HCT116 (cell line): ENCODE measurements around the gene PDXK. TPM values are rescaled to one million over a fixed set of nuclear protein-coding genes. Genes with fewer than 3 reads are reported as not detected.

ENCODE experiments used
- ATAC-seq: fragments of 200-7000 bp; cut with Tn5 transposase; 2 replicates; pipeline ENCODE4 v1.9.1; 2020; ENCODE audit warnings: mild to moderate bottlenecking, moderate library complexity
- BruUV-seq: library from RNA; stranded (reverse); fragments of 400-500 nt; replicated peaks from 2 replicates; lab custom pipeline; 2021; lab: Mats Ljungman, UMichigan
- CTCF ChIA-PET: fragments of 300-600 bp; sonication (Branson Sonifier 250); formaldehyde crosslinking; loops from one replicate; lab custom pipeline; 2021; ENCODE audit warnings: antibody characterized with exemption; lab: Charles Lee
- POLR2A ChIA-PET: fragments of 300-600, 350-600 bp; sonication (Branson Sonifier 250); formaldehyde crosslinking; loops from one replicate; lab custom pipeline; 2021; ENCODE audit warnings: antibody characterized with exemption; lab: Charles Lee
- RAD21 ChIA-PET, 2 experiments: fragments of 300-600 bp; sonication (Branson Sonifier 250); formaldehyde crosslinking; loops; one replicate each; lab custom pipeline; 2023; ENCODE audit warnings: low total read pairs in 2 of 2; ENCODE audit not compliant: uncharacterized antibody in 2 of 2, unreplicated experiment in 2 of 2, low non-redundant PET in 1 of 2; lab: Charles Lee
- DNase-seq: peaks from one replicate; pipeline ENCODE4 v3.0.0-alpha.2; 2010; ENCODE audit warnings: low read depth, low spot score
- H2AFZ ChIP-seq: fragments of 200-600 bp; shearing (Covaris generic), sonication (generic); 2 replicates; pipeline ENCODE4 v1.6.1; 2017; ENCODE audit warnings: low read depth, mixed run types, mixed read lengths, antibody characterized with exemption, low read length; ENCODE audit not compliant: poor library complexity, severe bottlenecking
- H3K27ac ChIP-seq: 2 replicates; pipeline ENCODE4 v1.5.1; 2012; ENCODE audit warnings: low read depth, low read length
- H3K27me3 ChIP-seq: fragments of 200-600 bp; sonication (generic); 2 replicates; pipeline ENCODE4 v1.6.1; 2016; ENCODE audit warnings: mixed run types, low read length, mixed read lengths; ENCODE audit not compliant: insufficient read depth
- H3K36me3 ChIP-seq, 2 experiments: fragments of 200-500 bp in 1 of 2; fragments of 200-600 bp in 1 of 2; sonication (Bioruptor generic) in 1 of 2; sonication (generic) in 1 of 2; 2 replicates each; pipeline versions ENCODE4 v1.5.1 to v1.6.1; 2014 to 2016; ENCODE audit warnings: low read length in 2 of 2, inconsistent platforms in 1 of 2, mixed read lengths in 1 of 2, mixed run types in 1 of 2; ENCODE audit not compliant: insufficient read depth in 2 of 2, control insufficient read depth in 1 of 2
- H3K4me1 ChIP-seq, 2 experiments: fragments of 200-600 bp in 1 of 2; sonication (generic) in 1 of 2; 2 replicates each; pipeline versions ENCODE4 v1.5.1 to v1.6.1; 2012 to 2017; ENCODE audit warnings: low read length in 2 of 2, inconsistent platforms in 1 of 2, mild to moderate bottlenecking in 1 of 2, mixed read lengths in 1 of 2, mixed run types in 1 of 2, moderate library complexity in 1 of 2; ENCODE audit not compliant: insufficient read depth in 2 of 2, control insufficient read depth in 1 of 2
- H3K4me2 ChIP-seq: fragments of 200-600 bp; sonication (generic); 2 replicates; pipeline ENCODE4 v1.6.1; 2017; ENCODE audit warnings: mixed run types, low read length, mixed read lengths
- H3K4me3 ChIP-seq, 2 experiments: fragments of 200-600 bp in 1 of 2; sonication (generic) in 1 of 2; replicated peaks in 1 of 2; 2 replicates each; pipeline ENCODE4 v1.5.1; 2011 to 2016; ENCODE audit warnings: low read length in 2 of 2, control low read depth in 1 of 2, low read depth in 1 of 2, mild to moderate bottlenecking in 1 of 2, mixed read lengths in 1 of 2, mixed run types in 1 of 2
- H3K79me2 ChIP-seq: fragments of 200-600 bp; sonication (generic); 2 replicates; pipeline ENCODE4 v1.6.1; 2017; ENCODE audit warnings: mild to moderate bottlenecking, mixed run types, low read length, moderate library complexity, mixed read lengths; ENCODE audit not compliant: insufficient read depth
- H3K9ac ChIP-seq: fragments of 200-600 bp; sonication (generic); 2 replicates; pipeline ENCODE4 v1.6.1; 2016; ENCODE audit warnings: low read length, mixed read lengths
- H3K9me2 ChIP-seq: fragments of 200-600 bp; sonication (generic), shearing (Covaris generic); 2 replicates; pipeline ENCODE4 v1.6.1; 2017; ENCODE audit warnings: mixed run types, mild to moderate bottlenecking, moderate library complexity; ENCODE audit not compliant: insufficient read depth
- H3K9me3 ChIP-seq, 2 experiments: fragments of 200-500 bp in 1 of 2; fragments of 200-600 bp in 1 of 2; sonication (Bioruptor generic) in 1 of 2; sonication (generic) in 1 of 2; 2 replicates each; pipeline ENCODE4 v1.6.1; 2014 to 2017; ENCODE audit warnings: low read length in 2 of 2, mixed read lengths in 2 of 2, inconsistent platforms in 1 of 2, low read depth in 1 of 2, mild to moderate bottlenecking in 1 of 2, mixed run types in 1 of 2, moderate library complexity in 1 of 2; ENCODE audit not compliant: control insufficient read depth in 1 of 2, insufficient read depth in 1 of 2
- H4K20me1 ChIP-seq: fragments of 200-600 bp; sonication (generic), shearing (Covaris generic); 2 replicates; pipeline ENCODE4 v1.6.1; 2017; ENCODE audit warnings: mixed run types, mild to moderate bottlenecking, moderate library complexity; ENCODE audit not compliant: insufficient read depth
- CBX3 ChIP-seq: IDR thresholded peaks from 2 replicates; pipeline ENCODE4 v1.6.1; 2012; ENCODE audit warnings: low read depth
- CEBPB ChIP-seq: IDR thresholded peaks from 2 replicates; pipeline ENCODE4 v1.6.1; 2012; ENCODE audit warnings: low read depth
- EZH2 ChIP-seq: fragments of 200-600 bp; sonication (generic); IDR thresholded peaks from 2 replicates; pipeline ENCODE4 v1.6.1; 2017; ENCODE audit warnings: antibody characterized with exemption, mixed run types
- FOSL1 ChIP-seq: IDR thresholded peaks from 2 replicates; pipeline ENCODE4 v1.6.1; 2012; ENCODE audit warnings: low read depth
- POLR2AphosphoS5 ChIP-seq: IDR thresholded peaks from 2 replicates; pipeline ENCODE4 v1.6.1; 2011; ENCODE audit warnings: mild to moderate bottlenecking, low read depth, low read length, moderate library complexity
- SRF ChIP-seq: IDR thresholded peaks from 2 replicates; pipeline ENCODE4 v1.6.1; 2012; ENCODE audit warnings: low read depth
- intact Hi-C: fragments of 100-400 bp; cut with micrococcal nuclease; formaldehyde crosslinking; loops from 2 replicates; pipeline ENCODE4 v1.10.0; 2022
- total RNA-seq: library from RNA; stranded (reverse); gene quantifications from one replicate; pipeline ENCODE4 v1.2.1, GENCODE V29; 2021; ENCODE audit not compliant: unreplicated experiment
- TF ChIP-seq, protein P1 (sequence below), 3 experiments: fragments of 200-600 bp in 1 of 3; sonication (generic) in 1 of 3; IDR thresholded peaks in 2 of 3; conservative IDR thresholded peaks in 1 of 3; 2 replicates each; pipeline ENCODE4 v1.5.1; 2012 to 2017; ENCODE audit warnings: low read depth in 2 of 3, low read length in 2 of 3, antibody characterized with exemption in 1 of 3, borderline replicate concordance in 1 of 3, control low read depth in 1 of 3, mild to moderate bottlenecking in 1 of 3, mixed read lengths in 1 of 3, mixed run types in 1 of 3, moderate library complexity in 1 of 3; ENCODE audit not compliant: insufficient read depth in 1 of 3
- TF ChIP-seq, protein P2 (sequence below): IDR thresholded peaks from 2 replicates; pipeline ENCODE4 v1.6.1; 2012

Gene PDXK
- total RNA-seq, 1 experiment from 2014 or later: 127 TPM

DNA sequence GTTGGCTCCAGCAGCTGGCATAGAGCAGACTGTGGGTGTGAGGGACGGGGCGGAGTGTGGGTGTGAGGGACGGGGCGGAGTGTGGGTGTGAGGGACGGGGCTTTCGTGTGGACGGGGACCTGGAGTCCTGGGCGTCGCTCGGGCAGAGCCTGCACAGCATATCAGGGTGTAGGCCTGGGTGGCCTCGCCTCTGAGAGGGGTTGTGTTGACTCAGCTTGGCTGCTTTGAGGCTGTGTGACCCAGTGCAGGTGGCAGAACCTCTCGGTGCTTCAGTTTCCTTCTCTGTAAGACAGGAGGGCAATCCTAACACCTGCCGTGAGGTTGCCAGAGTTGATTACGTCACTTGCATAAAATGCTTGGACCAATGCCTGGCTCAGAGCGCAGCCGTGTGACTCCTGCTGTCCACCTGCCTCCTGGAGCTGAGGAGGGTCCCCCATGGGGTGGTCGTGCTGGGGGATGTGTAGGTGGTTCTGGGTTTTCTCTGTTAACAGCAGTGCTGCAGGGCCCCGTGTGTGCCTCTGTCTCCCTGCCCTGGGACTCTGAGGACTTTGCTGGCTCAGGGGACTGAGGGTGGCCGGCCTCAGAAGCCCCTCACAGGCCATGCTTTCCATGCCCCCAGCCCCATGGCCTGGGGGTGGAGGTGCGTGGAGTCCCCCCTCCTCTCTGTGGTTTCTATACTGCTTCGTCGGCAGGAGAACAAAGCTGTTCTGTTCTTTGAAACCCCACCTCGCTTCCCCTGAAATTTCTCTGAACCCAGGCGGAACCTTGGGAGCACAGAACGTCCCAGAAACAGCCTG lies 15.4 kb downstream of the PDXK start:
- no peak for DNase-seq
- H3K9me3 ChIP-seq: no peaks in the 10 kb centered on the region
- no TSS peak for BruUV-seq
- POLR2A ChIA-PET: no interaction called here
- H3K9ac ChIP-seq: no peak overlapping the region
- TF ChIP-seq SRF (no peak), EZH2 (no peak), FOSL1 (no peak), POLR2AphosphoS5 (no peak), CBX3 (no peak), CEBPB (no peak)
- TF ChIP-seq, protein P1, sequence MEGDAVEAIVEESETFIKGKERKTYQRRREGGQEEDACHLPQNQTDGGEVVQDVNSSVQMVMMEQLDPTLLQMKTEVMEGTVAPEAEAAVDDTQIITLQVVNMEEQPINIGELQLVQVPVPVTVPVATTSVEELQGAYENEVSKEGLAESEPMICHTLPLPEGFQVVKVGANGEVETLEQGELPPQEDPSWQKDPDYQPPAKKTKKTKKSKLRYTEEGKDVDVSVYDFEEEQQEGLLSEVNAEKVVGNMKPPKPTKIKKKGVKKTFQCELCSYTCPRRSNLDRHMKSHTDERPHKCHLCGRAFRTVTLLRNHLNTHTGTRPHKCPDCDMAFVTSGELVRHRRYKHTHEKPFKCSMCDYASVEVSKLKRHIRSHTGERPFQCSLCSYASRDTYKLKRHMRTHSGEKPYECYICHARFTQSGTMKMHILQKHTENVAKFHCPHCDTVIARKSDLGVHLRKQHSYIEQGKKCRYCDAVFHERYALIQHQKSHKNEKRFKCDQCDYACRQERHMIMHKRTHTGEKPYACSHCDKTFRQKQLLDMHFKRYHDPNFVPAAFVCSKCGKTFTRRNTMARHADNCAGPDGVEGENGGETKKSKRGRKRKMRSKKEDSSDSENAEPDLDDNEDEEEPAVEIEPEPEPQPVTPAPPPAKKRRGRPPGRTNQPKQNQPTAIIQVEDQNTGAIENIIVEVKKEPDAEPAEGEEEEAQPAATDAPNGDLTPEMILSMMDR (IDR thresholded peaks at IDR 0.05 in 2 of 3, conservative IDR thresholded peaks at IDR 0.05 in 1 of 3; ENCODE audit: borderline replicate concordance in 1 of 3, insufficient read depth in 1 of 3, low read depth in 2 of 3, low read length in 2 of 3): no peak
- TF ChIP-seq, protein P2, sequence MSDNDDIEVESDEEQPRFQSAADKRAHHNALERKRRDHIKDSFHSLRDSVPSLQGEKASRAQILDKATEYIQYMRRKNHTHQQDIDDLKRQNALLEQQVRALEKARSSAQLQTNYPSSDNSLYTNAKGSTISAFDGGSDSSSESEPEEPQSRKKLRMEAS: no peak
- peaks cover 76% of the 10 kb centered on the region for H3K79me2 ChIP-seq
- CTCF ChIA-PET: no interaction called here
- ATAC-seq: no peak
- H3K4me3 ChIP-seq: no peak overlapping the region
- peaks cover 0 to 4% of the 10 kb centered on the region in 2 experiments; a peak in 3 of 4 replicates for H3K36me3 ChIP-seq
- no peaks in the 10 kb centered on the region for H3K9me2 ChIP-seq
- H4K20me1 ChIP-seq: no peaks in the 10 kb centered on the region
- H2AFZ ChIP-seq: no peak overlapping the region
- peaks cover 2 to 9% of the 10 kb centered on the region in 2 experiments; a peak in 3 of 4 replicates for H3K4me1 ChIP-seq
- no peak overlapping the region for H3K4me2 ChIP-seq
- intact Hi-C loops: no loop called here
- RAD21 ChIA-PET: no interaction called here
- no peak overlapping the region for H3K27ac ChIP-seq
- no peaks in the 10 kb centered on the region for H3K27me3 ChIP-seq
